Right lobe of liver (tissue), 6 donors: ENCODE data around the gene SSBP3. TPM values are rescaled to one million over a fixed set of nuclear protein-coding genes. Genes with fewer than 3 reads are reported as not detected.

Experiments used
- ATAC-seq, 4 donors: fragments of 200-7000 bp; cut with Tn5 transposase; one replicate each; pipeline ENCODE4 v1.9.1; 2020; ENCODE audit warnings: mild to moderate bottlenecking in 4 of 4, moderate library complexity in 4 of 4
- DNase-seq, 3 donors: peaks; one replicate each; pipeline ENCODE4 v3.0.0-alpha.2; 2020
- H3K27ac ChIP-seq, 3 donors: fragments of 200-600 bp; one replicate each; pipeline ENCODE4 v1.8.0; 2022
- H3K27me3 ChIP-seq, 2 donors: fragments of 200-600 bp; one replicate each; pipeline ENCODE4 v1.8.0; 2022
- H3K36me3 ChIP-seq, 4 donors: fragments of 200-600 bp; sonication (generic) in 1 of 4; one replicate each; pipeline versions ENCODE4 v1.5.1 to v1.8.0; 2017 to 2022; ENCODE audit warnings: control low read depth in 1 of 4
- H3K4me1 ChIP-seq, 4 donors: fragments of 200-600 bp; sonication (generic) in 1 of 4; one replicate each; pipeline versions ENCODE4 v1.5.1 to v1.8.0; 2017 to 2022; ENCODE audit warnings: control low read depth in 1 of 4
- H3K4me3 ChIP-seq, 3 donors: fragments of 200-600 bp; one replicate each; pipeline ENCODE4 v1.8.0; 2022
- H3K9me3 ChIP-seq, 4 donors: fragments of 200-600 bp; sonication (generic) in 1 of 4; one replicate each; pipeline versions ENCODE4 v1.5.1 to v1.8.0; 2017 to 2022; ENCODE audit warnings: control low read depth in 1 of 4
- CTCF ChIP-seq, 4 donors: fragments of 200-600 bp in 3 of 4; fragments of 450-650 bp in 1 of 4; IDR thresholded peaks; one replicate each; pipeline versions ENCODE4 v1.5.1 to v1.8.0; 2016 to 2022; ENCODE audit warnings: antibody characterized with exemption in 4 of 4, mild to moderate bottlenecking in 2 of 4
- POLR2A ChIP-seq: fragments of 450-650 bp; IDR thresholded peaks from one replicate; pipeline ENCODE4 v1.6.1; 2017; ENCODE audit warnings: antibody characterized with exemption, mild to moderate bottlenecking
- WGBS: methylation state at CpG from one replicate; pipeline ENCODE4 v1.1.6; 2018; ENCODE audit warnings: low coverage, low lambda C conversion rate; ENCODE audit not compliant: insufficient coverage; ENCODE audit errors: missing lambda C conversion rate; 5-methylcytosine and 5-hydroxymethylcytosine counted together
- intact Hi-C, 2 donors: fragments of 100-400 bp; cut with DNase I; formaldehyde crosslinking; loops; one replicate each; pipeline versions ENCODE4 v1.11.2 to v1.14.1; 2022
- total RNA-seq, 6 experiments: library from RNA; depleted of rRNA in 2 of 6; stranded (reverse); fragments of >200 nt in 2 of 6; fragmentation: NEBNext Ultra II Directional in 3 of 6; extraction: Animal tissue kit (Norgen Biotek cat#: 25700) in 3 of 6; gene quantifications; one replicate each; pipeline versions ENCODE4 v1.1.0 to v1.2.4, GENCODE V29; 2016 to 2023
- donor health status: DM: no; HTN: yes; CAD: no.
- donor health status: DM: no; HTN: no; CAD: no.
- donor health status: DM: no; HTN: no; CAD: no.
- donor health status: DM: no; HTN: yes; CAD: no.
- donor health status: DM: no; HTN: yes; CAD: no.

SSBP3 gene
- total RNA-seq, 6 experiments from 2014 or later = 19.4 to 34.1 (median 24.4) TPM

GRCh38 chr1:54329312-54330003 lies 76.7 kb downstream of the SSBP3 start:
- TF ChIP-seq POLR2A (no peak), CTCF (IDR thresholded peaks at IDR 0.05) (no peak)
- Histone ChIP-seq H3K9me3 (no peaks in the 10 kb centered on the region), H3K27me3 (no peaks in the 10 kb centered on the region), H3K27ac (no peak overlapping the region), H3K4me1 (peaks cover 0 to 8% (median 4%) of the 10 kb centered on the region in 4 donors), H3K36me3 (no peaks in the 10 kb centered on the region), H3K4me3 (no peak overlapping the region)
- intact Hi-C loops = no loop called here
- peak; percentile 44 to 83 (median 69) for ATAC-seq
- 88% methylated on average over 4 of the region's 5 CpGs for WGBS
- no peak for DNase-seq

GRCh38 chr1:54328066-54328636 lies 78.0 kb downstream of the SSBP3 start:
- TF ChIP-seq CTCF (IDR thresholded peaks at IDR 0.05) = no peak
- no peak for TF ChIP-seq POLR2A
- 80% methylated on average over 1 of the region's 12 CpGs for WGBS
- Histone ChIP-seq H3K4me3 (no peak overlapping the region), H3K27me3 (no peaks in the 10 kb centered on the region), H3K9me3 (no peaks in the 10 kb centered on the region), H3K4me1 (peaks cover 0 to 18% (median 9%) of the 10 kb centered on the region in 4 donors), H3K36me3 (no peaks in the 10 kb centered on the region), H3K27ac (no peak overlapping the region)
- ATAC-seq (no peak), DNase-seq (no peak)
- intact Hi-C loops = no loop called here

GRCh38 chr1:54327386-54328065 lies 78.7 kb downstream of the SSBP3 start:
- Histone ChIP-seq H3K9me3 (no peaks in the 10 kb centered on the region), H3K27ac (no peak overlapping the region), H3K36me3 (no peaks in the 10 kb centered on the region), H3K4me1 (peaks cover 0 to 22% (median 10%) of the 10 kb centered on the region in 4 donors), H3K4me3 (no peak overlapping the region), H3K27me3 (no peaks in the 10 kb centered on the region)
- no peak for ATAC-seq
- DNase-seq = no peak
- no peak for TF ChIP-seq CTCF (IDR thresholded peaks at IDR 0.05)
- no peak for TF ChIP-seq POLR2A
- WGBS = 52% methylated on average over 14 of the region's 14 CpGs
- intact Hi-C loops = no loop called here

- no peaks in the 10 kb centered on the region for H3K36me3 ChIP-seq
- 79% methylated on average over 10 of the region's 12 CpGs for WGBS
- peaks cover 0 to 22% (median 10%) of the 10 kb centered on the region in 4 donors for H3K4me1 ChIP-seq
- H3K27ac ChIP-seq = no peak overlapping the region
- intact Hi-C loops = no loop called here
- ATAC-seq (no peak), DNase-seq (no peak)
- H3K9me3 ChIP-seq = no peaks in the 10 kb centered on the region
- no peak for TF ChIP-seq CTCF (IDR thresholded peaks at IDR 0.05)
- TF ChIP-seq POLR2A = no peak
- H3K4me3 ChIP-seq = no peak overlapping the region
- no peaks in the 10 kb centered on the region for H3K27me3 ChIP-seq
These were observed 79.4 kb downstream of the SSBP3 start for GRCh38 chr1:54326543-54327385.
